HEK293 (cell line): ENCODE measurements around the gene SLC39A1.

Experiments used
- CTCF ChIA-PET: fragments of 350-600 bp; formaldehyde crosslinking; extraction: SDS; loops from one replicate; lab custom pipeline; 2021; ENCODE audit warnings: antibody characterized with exemption; lab: Yijun Ruan, JAX
- POLR2A ChIA-PET: fragments of 300-600 bp; formaldehyde crosslinking; extraction: SDS; loops from one replicate; lab custom pipeline; 2020; ENCODE audit warnings: antibody characterized with exemption, inconsistent platforms; lab: Yijun Ruan, JAX
- H3K27ac ChIP-seq: fragments of 200-500 bp; sonication (Bioruptor generic); 2 replicates; pipeline ENCODE4 v1.5.1; 2014; ENCODE audit warnings: low read depth, low read length, control low read depth, inconsistent platforms; ENCODE audit errors: extremely low read depth
- H3K36me3 ChIP-seq, 2 experiments: fragments of 200-500 bp in 1 of 2; sonication (Bioruptor generic) in 1 of 2; 1 replicate in 1 of 2; 2 replicates in 1 of 2; pipeline ENCODE4 v1.5.1; 2014 to 2017; ENCODE audit warnings: inconsistent platforms in 2 of 2, low read length in 2 of 2; ENCODE audit not compliant: control insufficient read depth in 2 of 2, insufficient read depth in 1 of 2
- H3K4me1 ChIP-seq: fragments of 200-500 bp; sonication (Bioruptor generic); 2 replicates; pipeline ENCODE4 v1.5.1; 2014; ENCODE audit warnings: mild to moderate bottlenecking, low read length, inconsistent platforms; ENCODE audit not compliant: control insufficient read depth, insufficient read depth
- H3K4me3 ChIP-seq: 2 replicates; pipeline ENCODE4 v1.5.1; 2011; ENCODE audit warnings: low read depth, mild to moderate bottlenecking, control low read depth, low read length, moderate library complexity
- H3K9me3 ChIP-seq: fragments of 200-500 bp; sonication (Bioruptor generic); 2 replicates; pipeline ENCODE4 v1.5.1; 2014; ENCODE audit warnings: low read depth, low read length, inconsistent platforms; ENCODE audit not compliant: control insufficient read depth, insufficient read depth
- EGR2 ChIP-seq: fragments of 450-650 bp; formaldehyde crosslinking; IDR thresholded peaks from 2 replicates; pipeline ENCODE4 v1.5.1; 2016; ENCODE audit warnings: low read depth, missing biosample characterization, missing genetic modification characterization
- GLIS1 ChIP-seq: fragments of 450-650 bp; formaldehyde crosslinking; IDR thresholded peaks from 2 replicates; pipeline ENCODE4 v1.5.1; 2016; ENCODE audit warnings: missing biosample characterization, missing genetic modification characterization
- PRDM2 ChIP-seq: fragments of 450-650 bp; formaldehyde crosslinking; IDR thresholded peaks from 2 replicates; pipeline ENCODE4 v1.5.1; 2016; ENCODE audit warnings: missing biosample characterization, missing genetic modification characterization, borderline replicate concordance
- ZNF157 ChIP-seq: fragments of 450-650 bp; formaldehyde crosslinking; IDR thresholded peaks from 2 replicates; pipeline ENCODE4 v1.5.1; 2016; ENCODE audit warnings: missing biosample characterization, missing genetic modification characterization
- ZNF26 ChIP-seq: fragments of 450-650 bp; formaldehyde crosslinking; IDR thresholded peaks from 2 replicates; pipeline ENCODE4 v1.5.1; 2016; ENCODE audit warnings: missing biosample characterization, missing genetic modification characterization
- ZNF423 ChIP-seq: fragments of 450-650 bp; formaldehyde crosslinking; IDR thresholded peaks from 2 replicates; pipeline ENCODE4 v1.5.1; 2016; ENCODE audit warnings: missing biosample characterization, missing genetic modification characterization
- ZNF548 ChIP-seq: fragments of 450-650 bp; formaldehyde crosslinking; IDR thresholded peaks from 2 replicates; pipeline ENCODE4 v1.5.1; 2016; ENCODE audit warnings: missing biosample characterization, missing genetic modification characterization
- ZNF610 ChIP-seq: fragments of 450-650 bp; formaldehyde crosslinking; IDR thresholded peaks from 2 replicates; pipeline ENCODE4 v1.5.1; 2016; ENCODE audit warnings: missing biosample characterization, missing genetic modification characterization, borderline replicate concordance
- ZNF629 ChIP-seq: fragments of 450-650 bp; formaldehyde crosslinking; IDR thresholded peaks from 2 replicates; pipeline ENCODE4 v1.5.1; 2017; ENCODE audit warnings: missing biosample characterization, missing genetic modification characterization
- ZNF792 ChIP-seq: fragments of 450-650 bp; formaldehyde crosslinking; IDR thresholded peaks from 2 replicates; pipeline ENCODE4 v1.5.1; 2016; ENCODE audit warnings: missing biosample characterization, missing genetic modification characterization
- ZNF843 ChIP-seq: fragments of 450-650 bp; formaldehyde crosslinking; IDR thresholded peaks from 2 replicates; pipeline ENCODE4 v1.5.1; 2016; ENCODE audit warnings: missing biosample characterization, missing genetic modification characterization
- ZSCAN30 ChIP-seq: fragments of 450-650 bp; IDR thresholded peaks from 2 replicates; pipeline ENCODE4 v1.5.1; 2018; ENCODE audit warnings: missing biosample characterization, mild to moderate bottlenecking, missing genetic modification characterization, moderate library complexity
- ZXDB ChIP-seq: fragments of 450-650 bp; formaldehyde crosslinking; IDR thresholded peaks from 2 replicates; pipeline ENCODE4 v1.5.1; 2016; ENCODE audit warnings: missing biosample characterization, missing genetic modification characterization
- TF ChIP-seq, protein P1 (sequence below): fragments of 450-650 bp; formaldehyde crosslinking; IDR thresholded peaks from 2 replicates; pipeline ENCODE4 v1.5.1; 2016; ENCODE audit warnings: missing biosample characterization, missing genetic modification characterization
- TF ChIP-seq, protein P2 (sequence below): fragments of 450-650 bp; formaldehyde crosslinking; IDR thresholded peaks from 2 replicates; pipeline ENCODE4 v1.5.1; 2016; ENCODE audit warnings: missing biosample characterization, missing genetic modification characterization
- TF ChIP-seq, protein P3 (sequence below): IDR thresholded peaks from 2 replicates; pipeline ENCODE4 v1.6.1; 2011; ENCODE audit warnings: mild to moderate bottlenecking, low read depth, low read length, borderline replicate concordance

SLC39A1 gene

GRCh38 chr1:153990468-153991150 lies 27.3 kb upstream of the SLC39A1 start, which contains the start of gene RPS27 (continued):
- TF ChIP-seq PRDM2: no peak

DNA sequence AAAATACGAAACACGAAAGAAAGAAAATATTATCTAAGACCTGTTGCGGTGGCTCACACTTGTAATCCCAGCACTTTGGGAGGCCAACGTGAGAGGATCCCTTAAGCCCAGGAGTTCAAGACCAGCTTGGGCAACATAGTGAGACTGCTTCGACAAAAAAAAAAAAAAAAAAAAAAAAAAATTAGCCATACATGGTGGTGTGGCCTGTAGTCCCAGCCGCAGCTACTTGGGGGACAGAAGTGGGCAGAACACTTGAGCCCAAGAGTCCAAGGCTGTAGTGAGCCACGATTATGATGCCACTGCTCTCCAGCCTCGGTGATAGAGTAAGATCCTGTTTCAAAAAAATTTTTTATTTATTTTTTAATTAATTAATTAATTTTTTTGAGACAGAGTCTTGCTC lies 24.3 kb upstream of the SLC39A1 start:
- no peaks in the 10 kb centered on the region for H3K9me3 ChIP-seq
- CTCF ChIA-PET: interaction anchor here (0.7 to 4.3 kb wide), 21 partner anchors 9 to 476 kb away, joined by 3 to 46 read pairs (median 10); partner anchors contain the start of genes CREB3L4, JTB, SLC27A3 and SLC39A1
- TF ChIP-seq ZNF843: no peak
- TF ChIP-seq, protein P1, sequence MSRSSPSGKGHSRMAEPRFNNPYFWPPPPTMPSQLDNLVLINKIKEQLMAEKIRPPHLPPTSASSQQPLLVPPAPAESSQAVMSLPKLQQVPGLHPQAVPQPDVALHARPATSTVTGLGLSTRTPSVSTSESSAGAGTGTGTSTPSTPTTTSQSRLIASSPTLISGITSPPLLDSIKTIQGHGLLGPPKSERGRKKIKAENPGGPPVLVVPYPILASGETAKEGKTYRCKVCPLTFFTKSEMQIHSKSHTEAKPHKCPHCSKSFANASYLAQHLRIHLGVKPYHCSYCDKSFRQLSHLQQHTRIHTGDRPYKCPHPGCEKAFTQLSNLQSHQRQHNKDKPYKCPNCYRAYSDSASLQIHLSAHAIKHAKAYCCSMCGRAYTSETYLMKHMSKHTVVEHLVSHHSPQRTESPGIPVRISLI (tag by site-specific recombination): peak; percentile 95
- TF ChIP-seq, all 188 proteins: peak for 1
- POLR2A ChIA-PET: interaction anchor here (0.6 to 6.3 kb wide), 6 partner anchors 10 to 329 kb away, joined by 3 to 114 read pairs (median 8); partner anchors contain the start of genes CREB3L4, JTB and SNAPIN
- peaks cover 8% of the 10 kb centered on the region; the same call in 1 of the 2 replicates for H3K4me1 ChIP-seq
- peaks cover 16 to 33% of the 10 kb centered on the region in 2 experiments for H3K36me3 ChIP-seq
- no peak overlapping the region for H3K4me3 ChIP-seq
- no peak overlapping the region for H3K27ac ChIP-seq

GRCh38 chr1:153985941-153986761 lies 22.8 kb upstream of the SLC39A1 start, which contains the start of gene RAB13:
Gene RAB13 (minus strand): TSS chr1:153986339. CDS start chr1:153986236, 103 bp downstream.
- Histone ChIP-seq H3K27ac (peak within 1 kb of the TSS; percentile 68), H3K9me3 (no peaks in the 10 kb centered on the region), H3K4me1 (peaks cover 8% of the 10 kb centered on the region; the same call in 1 of the 2 replicates), H3K36me3 (peaks cover 7 to 32% of the 10 kb centered on the region in 2 experiments), H3K4me3 (peak within 1 kb of the TSS; percentile 59)
- ChIA-PET CTCF (interaction anchor here (0.6 to 4.3 kb wide), 54 partner anchors 8 to 675 kb away, joined by 3 to 46 read pairs (median 5); partner anchors contain the start of genes CHTOP, CREB3L4, CRTC2 and DENND4B), POLR2A (interaction anchor here (0.6 to 6.3 kb wide), 10 partner anchors 9 to 327 kb away, joined by 3 to 114 read pairs (median 4); partner anchors contain the start of genes CREB3L4, CRTC2, DENND4B and INTS3)
- no peak for TF ChIP-seq ZNF792 (tag by site-specific recombination)
- 0 out of 2 replicates have a peak, but pooled peaks have one; percentile 66 for TF ChIP-seq ZNF610
- TF ChIP-seq GLIS1 (tag by site-specific recombination): 0 out of 2 replicates have a peak, but pooled peaks have one; percentile 16
- no peak for TF ChIP-seq ZNF26
- peak; percentile 63 for TF ChIP-seq EGR2
- no peak for TF ChIP-seq ZNF157 (tag by site-specific recombination)
- TF ChIP-seq ZXDB (tag by site-specific recombination): peak; percentile 14; the same call in 1 of the 2 replicates
- no peak for TF ChIP-seq ZNF548
- TF ChIP-seq, protein P2, sequence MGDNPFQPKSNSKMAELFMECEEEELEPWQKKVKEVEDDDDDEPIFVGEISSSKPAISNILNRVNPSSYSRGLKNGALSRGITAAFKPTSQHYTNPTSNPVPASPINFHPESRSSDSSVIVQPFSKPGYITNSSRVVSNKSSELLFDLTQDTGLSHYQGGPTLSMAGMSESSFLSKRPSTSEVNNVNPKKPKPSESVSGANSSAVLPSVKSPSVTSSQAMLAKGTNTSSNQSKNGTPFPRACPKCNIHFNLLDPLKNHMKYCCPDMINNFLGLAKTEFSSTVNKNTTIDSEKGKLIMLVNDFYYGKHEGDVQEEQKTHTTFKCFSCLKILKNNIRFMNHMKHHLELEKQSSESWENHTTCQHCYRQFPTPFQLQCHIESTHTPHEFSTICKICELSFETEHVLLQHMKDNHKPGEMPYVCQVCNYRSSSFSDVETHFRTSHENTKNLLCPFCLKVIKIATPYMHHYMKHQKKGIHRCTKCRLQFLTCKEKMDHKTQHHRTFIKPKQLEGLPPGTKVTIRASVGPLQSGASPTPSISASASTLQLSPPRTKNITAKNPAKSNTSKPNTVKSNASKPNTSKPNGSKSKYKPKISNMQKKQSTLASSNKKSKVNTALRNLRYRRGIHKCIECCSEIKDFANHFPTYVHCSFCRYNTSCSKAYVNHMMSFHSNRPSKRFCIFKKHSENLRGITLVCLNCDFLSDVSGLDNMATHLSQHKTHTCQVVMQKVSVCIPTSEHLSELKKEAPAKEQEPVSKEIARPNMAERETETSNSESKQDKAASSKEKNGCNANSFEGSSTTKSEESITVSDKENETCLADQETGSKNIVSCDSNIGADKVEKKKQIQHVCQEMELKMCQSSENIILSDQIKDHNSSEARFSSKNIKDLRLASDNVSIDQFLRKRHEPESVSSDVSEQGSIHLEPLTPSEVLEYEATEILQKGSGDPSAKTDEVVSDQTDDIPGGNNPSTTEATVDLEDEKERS (tag by site-specific recombination): 0 out of 2 replicates have a peak, but pooled peaks have one; percentile 3
- 0 out of 2 replicates have a peak, but pooled peaks have one; percentile 50 for TF ChIP-seq ZSCAN30 (tag by site-specific recombination)
- TF ChIP-seq ZNF629 (tag by site-specific recombination): no peak; the same call in 1 of the 2 replicates
- TF ChIP-seq ZNF423: no peak
- TF ChIP-seq, protein P3, sequence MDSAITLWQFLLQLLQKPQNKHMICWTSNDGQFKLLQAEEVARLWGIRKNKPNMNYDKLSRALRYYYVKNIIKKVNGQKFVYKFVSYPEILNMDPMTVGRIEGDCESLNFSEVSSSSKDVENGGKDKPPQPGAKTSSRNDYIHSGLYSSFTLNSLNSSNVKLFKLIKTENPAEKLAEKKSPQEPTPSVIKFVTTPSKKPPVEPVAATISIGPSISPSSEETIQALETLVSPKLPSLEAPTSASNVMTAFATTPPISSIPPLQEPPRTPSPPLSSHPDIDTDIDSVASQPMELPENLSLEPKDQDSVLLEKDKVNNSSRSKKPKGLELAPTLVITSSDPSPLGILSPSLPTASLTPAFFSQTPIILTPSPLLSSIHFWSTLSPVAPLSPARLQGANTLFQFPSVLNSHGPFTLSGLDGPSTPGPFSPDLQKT: no peak
